ENCODE measurements around the gene CCNA2.

CCNA2 gene

GRCh38 chr4:121771869-121772268, 51.8 kb downstream of the CCNA2 start:
- no peak for TF ChIP-seq CTCF (IDR thresholded peaks at IDR 0.05)

GRCh38 chr4:121769341-121769740, 54.3 kb downstream of the CCNA2 start:
- TF ChIP-seq CTCF (IDR thresholded peaks at IDR 0.05) = no peak

GRCh38 chr4:121767166-121767565, 56.5 kb downstream of the CCNA2 start:
- no peak for TF ChIP-seq CTCF (IDR thresholded peaks at IDR 0.05)

Measured in LNCAP (cell line).